ENCODE measurements around the gene PIP5K1C.
"Not testable (repeated sequence)": the region's sequence is repeated elsewhere in the genome, so short reads cannot be mapped to it uniquely, and the experiment has no call there.

Gene PIP5K1C

GRCh38 chr19:3648037-3648905 lies 52.0 kb downstream of the PIP5K1C start:
- no peak for DNase-seq (ENCODE audit: extremely low read depth in 1 of 2, low read depth in 1 of 2)

- DNase-seq (ENCODE audit: extremely low read depth in 1 of 2, low read depth in 1 of 2), result not testable (repeated sequence)
Observed at GRCh38 chr19:3647102-3647501, 53.2 kb downstream of the PIP5K1C start.

GRCh38 chr19:3646336-3647092 lies 53.8 kb downstream of the PIP5K1C start:
- DNase-seq (ENCODE audit: extremely low read depth in 1 of 2, low read depth in 1 of 2), result no peak

GRCh38 chr19:3645726-3646125 lies 54.5 kb downstream of the PIP5K1C start:
- DNase-seq (ENCODE audit: extremely low read depth in 1 of 2, low read depth in 1 of 2), result no peak

- DNase-seq (ENCODE audit: extremely low read depth in 1 of 2, low read depth in 1 of 2), result no peak
Observed at GRCh38 chr19:3645067-3645396, 55.2 kb downstream of the PIP5K1C start.

- DNase-seq (ENCODE audit: extremely low read depth in 1 of 2, low read depth in 1 of 2), result no peak
Observed at GRCh38 chr19:3644351-3645066, 55.8 kb downstream of the PIP5K1C start.

GRCh38 chr19:3643674-3644313 lies 56.5 kb downstream of the PIP5K1C start:
- DNase-seq (ENCODE audit: extremely low read depth in 1 of 2, low read depth in 1 of 2), result no peak

GRCh38 chr19:3642987-3643673 lies 57.1 kb downstream of the PIP5K1C start:
- no peak for DNase-seq (ENCODE audit: extremely low read depth in 1 of 2, low read depth in 1 of 2)

GRCh38 chr19:3642296-3642695 lies 58.0 kb downstream of the PIP5K1C start:
- DNase-seq (ENCODE audit: extremely low read depth in 1 of 2, low read depth in 1 of 2), result no peak

GRCh38 chr19:3641515-3642269 lies 58.6 kb downstream of the PIP5K1C start:
- DNase-seq (ENCODE audit: extremely low read depth in 1 of 2, low read depth in 1 of 2), result no peak

- DNase-seq (ENCODE audit: extremely low read depth in 1 of 2, low read depth in 1 of 2), result no peak
Observed at GRCh38 chr19:3639479-3639878, 60.8 kb downstream of the PIP5K1C start.

GRCh38 chr19:3638208-3639193 lies 61.8 kb downstream of the PIP5K1C start:
- no peak for DNase-seq (ENCODE audit: extremely low read depth in 1 of 2, low read depth in 1 of 2)

GRCh38 chr19:3637621-3638020 lies 62.6 kb downstream of the PIP5K1C start:
- DNase-seq (ENCODE audit: extremely low read depth in 1 of 2, low read depth in 1 of 2), result no peak

GRCh38 chr19:3636962-3637361 lies 63.3 kb downstream of the PIP5K1C start:
- DNase-seq (ENCODE audit: extremely low read depth in 1 of 2, low read depth in 1 of 2), result no peak

GRCh38 chr19:3636506-3636905 lies 63.8 kb downstream of the PIP5K1C start:
- DNase-seq (ENCODE audit: extremely low read depth in 1 of 2, low read depth in 1 of 2), result no peak

GRCh38 chr19:3634496-3635045 lies 65.7 kb downstream of the PIP5K1C start:
- DNase-seq (ENCODE audit: extremely low read depth in 1 of 2, low read depth in 1 of 2), result no peak

GRCh38 chr19:3633559-3633988 lies 66.7 kb downstream of the PIP5K1C start:
- DNase-seq (ENCODE audit: extremely low read depth in 1 of 2, low read depth in 1 of 2), result no peak

All from activated CD8-positive, alpha-beta memory T cell treated with anti-CD3 and anti-CD28 coated beads for 1 hour (primary cell).